Activated T-cell treated with anti-CD3 and anti-CD28 coated beads, Interleukin-2, amount 50 U/mL, for 24 hours (primary cell): Measurements from ENCODE around the gene ZNF860.
"Not testable (repeated sequence)": the region's sequence is repeated elsewhere in the genome, so short reads cannot be mapped to it uniquely, and the experiment has no call there.

Experiments
- DNase-seq: peaks from one replicate; pipeline ENCODE4 v3.0.0-alpha.2; 2020
- H3K27ac Mint-ChIP-seq: 2 replicates; pipeline ENCODE4 v1.8.0; 2020; ENCODE audit warnings: mild to moderate bottlenecking, mixed read lengths
- H3K27me3 Mint-ChIP-seq: 2 replicates; pipeline ENCODE4 v1.8.0; 2020; ENCODE audit warnings: mixed read lengths
- H3K36me3 Mint-ChIP-seq: 2 replicates; pipeline ENCODE4 v1.8.0; 2020; ENCODE audit warnings: low read depth, mixed read lengths
- H3K4me1 Mint-ChIP-seq: 2 replicates; pipeline ENCODE4 v1.8.0; 2020; ENCODE audit warnings: low read depth, mixed read lengths
- H3K4me3 Mint-ChIP-seq: 2 replicates; pipeline ENCODE4 v1.8.0; 2020; ENCODE audit warnings: mild to moderate bottlenecking, moderate library complexity, mixed read lengths
- H3K9me3 Mint-ChIP-seq: 2 replicates; pipeline ENCODE4 v1.8.0; 2020; ENCODE audit warnings: mixed read lengths

Gene ZNF860

DNA sequence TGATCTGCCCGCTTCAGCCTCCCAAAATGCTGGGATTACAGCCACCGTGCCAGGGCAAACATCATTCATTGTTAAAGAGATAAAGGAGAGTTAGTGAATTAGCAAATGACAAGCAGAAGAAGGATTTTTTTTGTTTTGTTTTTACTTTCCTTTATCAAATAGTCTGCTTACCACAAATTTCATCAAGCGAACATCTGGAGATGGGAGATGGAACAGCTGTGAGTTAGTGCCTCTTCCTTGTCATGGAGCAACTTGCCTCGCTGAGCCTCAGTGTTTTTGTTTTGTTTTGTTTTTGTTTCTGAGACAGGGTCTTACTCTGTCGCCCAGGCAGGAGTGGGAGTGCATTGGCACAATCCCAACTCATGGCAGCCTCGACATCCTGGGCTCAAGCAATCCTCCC, 15.9 kb downstream of the ZNF860 start:
- H3K4me3 Mint-ChIP-seq = no peak overlapping the region
- H3K9me3 Mint-ChIP-seq = peaks cover 6% of the 10 kb centered on the region

DNA sequence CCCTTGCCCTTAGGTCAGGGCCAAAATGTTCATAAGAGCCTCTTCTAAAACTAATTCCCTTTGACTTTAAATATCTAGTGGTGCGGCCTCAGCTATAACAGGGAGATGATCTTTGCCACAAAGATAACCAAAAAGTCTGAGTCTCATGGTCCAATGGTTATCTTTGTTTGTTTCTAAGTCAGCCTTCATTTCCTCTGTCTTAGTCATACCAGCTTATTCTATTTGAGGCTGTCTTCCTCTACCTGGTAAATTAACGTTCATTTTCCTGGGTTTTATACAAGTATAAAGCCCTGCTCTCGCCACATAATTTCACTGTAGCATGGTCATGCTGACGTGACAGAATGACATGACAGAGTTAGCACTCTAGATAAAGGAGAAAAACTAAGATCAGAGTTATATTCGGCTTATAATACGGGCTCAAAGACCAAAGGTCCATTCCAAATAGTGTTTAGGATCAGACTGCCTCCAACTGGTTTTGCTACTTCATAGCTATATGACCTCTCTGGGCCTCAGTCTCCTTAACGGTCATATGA, 18.4 kb downstream of the ZNF860 start:
- Mint-ChIP-seq H3K9me3 (no peaks in the 10 kb centered on the region), H3K27me3 (peaks cover 46% of the 10 kb centered on the region), H3K4me3 (no peak overlapping the region), H3K27ac (no peak overlapping the region), H3K4me1 (peaks cover 18% of the 10 kb centered on the region), H3K36me3 (no peaks in the 10 kb centered on the region)
- no peak for DNase-seq

More for the DNA sequence above, 15.9 kb downstream of the ZNF860 start:
- peaks cover 12% of the 10 kb centered on the region for H3K4me1 Mint-ChIP-seq
- no peak for DNase-seq
- H3K36me3 Mint-ChIP-seq = no peaks in the 10 kb centered on the region
- H3K27me3 Mint-ChIP-seq = peaks cover 43% of the 10 kb centered on the region
- no peak overlapping the region for H3K27ac Mint-ChIP-seq

DNA sequence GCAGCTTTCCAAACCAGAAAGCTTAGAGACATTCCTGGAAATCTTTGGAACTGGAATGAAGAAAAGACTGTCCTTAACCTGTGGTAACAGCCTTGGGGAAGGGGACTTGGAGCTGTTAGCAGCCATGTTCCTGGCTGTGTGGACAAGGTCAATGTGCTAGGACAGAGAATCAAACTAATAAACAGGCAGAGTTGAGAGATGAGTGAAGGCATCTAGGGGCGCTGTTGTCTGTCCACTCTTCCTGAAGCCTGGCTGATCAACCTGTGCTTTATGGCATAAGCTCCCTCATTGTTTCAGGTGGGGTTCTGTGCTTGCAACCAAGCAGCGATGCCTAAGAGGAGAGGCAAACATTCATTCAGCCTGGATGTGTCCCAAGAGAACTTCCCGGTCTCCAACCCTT, 19.3 kb downstream of the ZNF860 start:
- Mint-ChIP-seq H3K4me1 (peaks cover 16% of the 10 kb centered on the region), H3K9me3 (no peaks in the 10 kb centered on the region), H3K36me3 (no peaks in the 10 kb centered on the region), H3K4me3 (no peak overlapping the region), H3K27ac (no peak overlapping the region), H3K27me3 (peaks cover 49% of the 10 kb centered on the region)
- DNase-seq = no peak

DNA sequence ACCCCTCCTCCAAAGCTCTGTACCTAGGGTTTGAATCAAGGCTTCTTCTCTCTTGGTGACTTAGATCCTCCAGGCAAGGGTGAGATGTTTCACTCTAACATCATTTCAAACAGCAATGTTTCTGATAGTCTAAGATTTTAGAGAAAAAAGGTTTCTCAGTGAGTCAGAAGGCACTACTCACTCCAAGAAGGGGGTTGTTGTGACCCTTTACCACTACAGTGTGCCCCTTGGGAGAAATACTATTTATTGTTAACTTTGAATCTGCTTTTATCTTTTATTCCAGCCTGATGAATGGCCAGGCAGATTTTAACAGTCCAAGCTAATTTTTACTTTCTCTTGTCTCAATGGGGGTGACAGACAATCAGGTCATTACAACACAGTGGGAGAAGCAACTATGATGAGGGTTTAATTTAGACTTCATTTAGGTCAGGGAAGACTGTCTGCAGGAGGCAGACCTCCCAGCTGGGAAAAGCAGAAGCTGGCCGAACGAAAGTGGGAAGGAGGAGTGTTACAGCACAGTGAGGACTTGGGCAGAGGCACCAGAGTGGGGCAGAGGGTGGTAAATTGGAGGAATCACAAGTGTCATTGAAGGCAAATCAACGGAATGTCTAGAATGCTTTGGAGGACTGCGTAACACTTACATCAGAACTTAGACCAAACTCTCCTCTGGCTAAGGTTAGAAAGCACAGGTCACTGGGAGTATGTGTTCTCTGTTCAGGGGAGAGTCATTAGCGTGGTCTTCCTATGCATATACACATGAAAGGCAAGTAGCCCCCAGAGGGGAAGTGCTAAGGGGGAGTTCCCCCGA, 21.2 kb downstream of the ZNF860 start:
- H3K27me3 Mint-ChIP-seq = peaks cover 40% of the 10 kb centered on the region
- H3K36me3 Mint-ChIP-seq = no peaks in the 10 kb centered on the region
- no peak for DNase-seq
- H3K4me3 Mint-ChIP-seq = no peak overlapping the region
- no peak overlapping the region for H3K27ac Mint-ChIP-seq
- peaks cover 10% of the 10 kb centered on the region for H3K4me1 Mint-ChIP-seq
- no peaks in the 10 kb centered on the region for H3K9me3 Mint-ChIP-seq

GRCh38 chr3:32003380-32003779, 21.8 kb downstream of the ZNF860 start:
- Mint-ChIP-seq H3K27ac (no peak overlapping the region), H3K36me3 (no peaks in the 10 kb centered on the region), H3K4me1 (peaks cover 10% of the 10 kb centered on the region)

GRCh38 chr3:32004113-32004765, 22.7 kb downstream of the ZNF860 start:
- no peak for DNase-seq
- Mint-ChIP-seq H3K27me3 (peaks cover 38% of the 10 kb centered on the region), H3K4me3 (no peak overlapping the region), H3K9me3 (no peaks in the 10 kb centered on the region), H3K36me3 (no peaks in the 10 kb centered on the region), H3K27ac (no peak overlapping the region), H3K4me1 (peaks cover 10% of the 10 kb centered on the region)

More at GRCh38 chr3:32003380-32003779, 21.8 kb downstream of the ZNF860 start:
- Mint-ChIP-seq H3K27me3 (peaks cover 40% of the 10 kb centered on the region), H3K9me3 (no peaks in the 10 kb centered on the region), H3K4me3 (no peak overlapping the region)
- no peak for DNase-seq

GRCh38 chr3:32009101-32009500, 27.6 kb downstream of the ZNF860 start:
- H3K4me1 Mint-ChIP-seq = peaks cover 3% of the 10 kb centered on the region
- H3K36me3 Mint-ChIP-seq = no peaks in the 10 kb centered on the region
- H3K27me3 Mint-ChIP-seq = peaks cover 29% of the 10 kb centered on the region
- no peaks in the 10 kb centered on the region for H3K9me3 Mint-ChIP-seq
- no peak for DNase-seq
- no peak overlapping the region for H3K27ac Mint-ChIP-seq
- H3K4me3 Mint-ChIP-seq = no peak overlapping the region

- no peak for DNase-seq
- Mint-ChIP-seq H3K4me1 (peaks cover 3% of the 10 kb centered on the region), H3K27ac (no peak overlapping the region), H3K9me3 (no peaks in the 10 kb centered on the region), H3K36me3 (no peaks in the 10 kb centered on the region), H3K27me3 (peaks cover 27% of the 10 kb centered on the region), H3K4me3 (no peak overlapping the region)
These were observed 28.4 kb downstream of the ZNF860 start for GRCh38 chr3:32009957-32010356.

DNA sequence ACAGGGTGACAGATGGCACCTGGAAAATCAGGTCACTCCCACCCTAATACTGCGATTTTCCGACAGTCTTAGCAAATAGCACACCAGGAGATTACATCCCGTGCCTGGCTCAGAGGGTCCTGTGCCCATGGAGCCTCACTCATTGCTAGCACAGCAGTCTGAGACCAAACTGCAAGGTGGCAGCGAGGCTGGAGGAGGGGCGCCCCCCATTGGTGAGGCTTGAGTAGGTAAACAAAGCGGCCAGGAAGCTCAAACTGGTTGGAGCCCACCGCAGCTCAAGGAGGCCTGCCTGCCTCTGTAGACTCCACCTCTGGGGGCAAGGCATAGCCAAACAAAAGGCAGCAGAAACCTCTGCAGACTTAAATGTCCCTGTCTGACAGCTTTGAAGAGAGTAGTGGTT, 29.1 kb downstream of the ZNF860 start:
- peaks cover 23% of the 10 kb centered on the region for H3K27me3 Mint-ChIP-seq
- not testable (repeated sequence) for H3K36me3 Mint-ChIP-seq, H3K4me3 Mint-ChIP-seq, H3K27ac Mint-ChIP-seq, DNase-seq, H3K4me1 Mint-ChIP-seq, H3K9me3 Mint-ChIP-seq

- H3K27ac Mint-ChIP-seq, H3K27me3 Mint-ChIP-seq, H3K9me3 Mint-ChIP-seq, H3K4me3 Mint-ChIP-seq, DNase-seq, H3K4me1 Mint-ChIP-seq, H3K36me3 Mint-ChIP-seq: not testable (repeated sequence)
These were observed 34.1 kb downstream of the ZNF860 start for GRCh38 chr3:32015638-32016037.

- H3K9me3 Mint-ChIP-seq = no peaks in the 10 kb centered on the region
- peaks cover 2% of the 10 kb centered on the region for H3K4me1 Mint-ChIP-seq
- DNase-seq = no peak
- peaks cover 7% of the 10 kb centered on the region for H3K27me3 Mint-ChIP-seq
- no peaks in the 10 kb centered on the region for H3K36me3 Mint-ChIP-seq
- no peak overlapping the region for H3K27ac Mint-ChIP-seq
- H3K4me3 Mint-ChIP-seq = no peak overlapping the region
These were observed 35.7 kb downstream of the ZNF860 start for GRCh38 chr3:32017286-32017685.

GRCh38 chr3:32018757-32019564, 37.4 kb downstream of the ZNF860 start:
- H3K4me1 Mint-ChIP-seq = peaks cover 2% of the 10 kb centered on the region
- no peak overlapping the region for H3K27ac Mint-ChIP-seq
- DNase-seq = no peak
- no peaks in the 10 kb centered on the region for H3K9me3 Mint-ChIP-seq
- H3K36me3 Mint-ChIP-seq = no peaks in the 10 kb centered on the region
- H3K27me3 Mint-ChIP-seq = no peaks in the 10 kb centered on the region
- no peak overlapping the region for H3K4me3 Mint-ChIP-seq

GRCh38 chr3:32021155-32021554, 39.6 kb downstream of the ZNF860 start:
- no peaks in the 10 kb centered on the region for H3K9me3 Mint-ChIP-seq
- DNase-seq = no peak
- H3K4me1 Mint-ChIP-seq = peaks cover 2% of the 10 kb centered on the region
- no peaks in the 10 kb centered on the region for H3K27me3 Mint-ChIP-seq
- H3K4me3 Mint-ChIP-seq = no peak overlapping the region
- H3K27ac Mint-ChIP-seq = no peak overlapping the region
- no peaks in the 10 kb centered on the region for H3K36me3 Mint-ChIP-seq

- H3K27me3 Mint-ChIP-seq = peaks cover 5% of the 10 kb centered on the region
- no peak for DNase-seq
- no peaks in the 10 kb centered on the region for H3K36me3 Mint-ChIP-seq
- peaks cover 2% of the 10 kb centered on the region for H3K4me1 Mint-ChIP-seq
- no peak overlapping the region for H3K4me3 Mint-ChIP-seq
- H3K27ac Mint-ChIP-seq = no peak overlapping the region
- H3K9me3 Mint-ChIP-seq = no peaks in the 10 kb centered on the region
These were observed 40.2 kb downstream of the ZNF860 start for GRCh38 chr3:32021748-32022147.
